ENCODE results near the gene CTDP1. TPM values are rescaled to one million over a fixed set of nuclear protein-coding genes. Genes with fewer than 3 reads are reported as not detected.

CTDP1 gene
- polyA plus RNA-seq, 1 donor (not counting 4 experiments of a cell fraction or from before 2014, with no cell fraction given), result 9.2 TPM

GRCh38 chr18:79787527-79787864 is 107.9 kb downstream of the CTDP1 start:
- H3K36me3 ChIP-seq (ENCODE audit: control insufficient read depth in 2 of 2, extremely low read depth in 1 of 2, insufficient read depth in 2 of 2, low read length in 2 of 2), result no peaks in the 10 kb centered on the region
- H3K9me1 ChIP-seq (ENCODE audit: control insufficient read depth, extremely low read depth, insufficient read depth, low read length), result no peaks in the 10 kb centered on the region
- no peak overlapping the region for H3K9ac ChIP-seq (ENCODE audit: control insufficient read depth, extremely low read depth, insufficient read depth, low read length)
- no peak overlapping the region for H3K4me3 ChIP-seq (ENCODE audit: control insufficient read depth in 2 of 3, extremely low read depth in 1 of 3, insufficient read depth in 2 of 3, low read depth in 1 of 3, low read length in 3 of 3)
- H4K20me1 ChIP-seq (ENCODE audit: control insufficient read depth, extremely low read depth, insufficient read depth, low read length), result peaks cover 4% of the 10 kb centered on the region
- H3K9me3 ChIP-seq (ENCODE audit: control insufficient read depth, low read depth, low read length), result peaks cover 4% of the 10 kb centered on the region
- DNase-seq (ENCODE audit: low read depth, low spot score) (no peak), FAIRE-seq (no peak)
- H3K27me3 ChIP-seq (ENCODE audit: control insufficient read depth, extremely low read depth, insufficient read depth, low read length), result peaks cover 44% of the 10 kb centered on the region
- H3K27ac ChIP-seq (ENCODE audit: control insufficient read depth, insufficient read depth, low read length), result no peak overlapping the region
- no peaks in the 10 kb centered on the region for H3K79me2 ChIP-seq (ENCODE audit: control insufficient read depth, insufficient read depth, low read length)
- TF ChIP-seq EZH2 (IDR thresholded peaks at IDR 0.05; ENCODE audit: low read length) (no peak), CTCF (optimal IDR thresholded peaks at IDR 0.05 in 1 of 3, IDR thresholded peaks at IDR 0.05 in 1 of 3, conservative IDR thresholded peaks at IDR 0.05 in 1 of 3; ENCODE audit: extremely low read depth in 1 of 3, insufficient read depth in 2 of 3, low read length in 3 of 3) (no peak)
- no peak overlapping the region for H3K4me2 ChIP-seq (ENCODE audit: control insufficient read depth, extremely low read depth, insufficient read depth, low read depth, low read length)
- dilution Hi-C loops (cut with MboI; ENCODE audit: extremely low pct_ligation_motif_present, low sequenced_read_pairs), result no loop called here
- H2AFZ ChIP-seq (ENCODE audit: control insufficient read depth, low read length), result no peak overlapping the region
- H3K4me1 ChIP-seq (ENCODE audit: control insufficient read depth, extremely low read depth, insufficient read depth, low read length), result peaks cover 11% of the 10 kb centered on the region

GRCh38 chr18:79787865-79788733 is 108.5 kb downstream of the CTDP1 start:
- Histone ChIP-seq H3K4me1 (ENCODE audit: control insufficient read depth, extremely low read depth, insufficient read depth, low read length) (peaks cover 11% of the 10 kb centered on the region), H3K27ac (ENCODE audit: control insufficient read depth, insufficient read depth, low read length) (no peak overlapping the region), H3K4me2 (ENCODE audit: control insufficient read depth, extremely low read depth, insufficient read depth, low read depth, low read length) (no peak overlapping the region), H3K36me3 (ENCODE audit: control insufficient read depth in 2 of 2, extremely low read depth in 1 of 2, insufficient read depth in 2 of 2, low read length in 2 of 2) (no peaks in the 10 kb centered on the region), H4K20me1 (ENCODE audit: control insufficient read depth, extremely low read depth, insufficient read depth, low read length) (peaks cover 4% of the 10 kb centered on the region), H3K9ac (ENCODE audit: control insufficient read depth, extremely low read depth, insufficient read depth, low read length) (no peak overlapping the region), H3K9me3 (ENCODE audit: control insufficient read depth, low read depth, low read length) (peaks cover 4% of the 10 kb centered on the region), H3K4me3 (ENCODE audit: control insufficient read depth in 2 of 3, extremely low read depth in 1 of 3, insufficient read depth in 2 of 3, low read depth in 1 of 3, low read length in 3 of 3) (no peak overlapping the region), H3K9me1 (ENCODE audit: control insufficient read depth, extremely low read depth, insufficient read depth, low read length) (no peaks in the 10 kb centered on the region), H2AFZ (ENCODE audit: control insufficient read depth, low read length) (no peak overlapping the region), H3K79me2 (ENCODE audit: control insufficient read depth, insufficient read depth, low read length) (no peaks in the 10 kb centered on the region), H3K27me3 (ENCODE audit: control insufficient read depth, extremely low read depth, insufficient read depth, low read length) (peaks cover 44% of the 10 kb centered on the region)
- DNase-seq (ENCODE audit: low read depth, low spot score) (no peak), FAIRE-seq (no peak)
- TF ChIP-seq CTCF (optimal IDR thresholded peaks at IDR 0.05 in 1 of 3, IDR thresholded peaks at IDR 0.05 in 1 of 3, conservative IDR thresholded peaks at IDR 0.05 in 1 of 3; ENCODE audit: extremely low read depth in 1 of 3, insufficient read depth in 2 of 3, low read length in 3 of 3), result no peak
- TF ChIP-seq EZH2 (IDR thresholded peaks at IDR 0.05; ENCODE audit: low read length), result peak; percentile 72
- dilution Hi-C loops (cut with MboI; ENCODE audit: extremely low pct_ligation_motif_present, low sequenced_read_pairs), result no loop called here

Data from keratinocyte (primary cell).